ENCODE measurements around the gene RNF126. TPM values are rescaled to one million over a fixed set of nuclear protein-coding genes. Genes with fewer than 3 reads are reported as not detected.

RNF126 gene
- total and polyA plus RNA-seq, 2 of the 4 experiments (the other 2 are of a cell fraction) = 7.0 to 27.4 TPM

DNA sequence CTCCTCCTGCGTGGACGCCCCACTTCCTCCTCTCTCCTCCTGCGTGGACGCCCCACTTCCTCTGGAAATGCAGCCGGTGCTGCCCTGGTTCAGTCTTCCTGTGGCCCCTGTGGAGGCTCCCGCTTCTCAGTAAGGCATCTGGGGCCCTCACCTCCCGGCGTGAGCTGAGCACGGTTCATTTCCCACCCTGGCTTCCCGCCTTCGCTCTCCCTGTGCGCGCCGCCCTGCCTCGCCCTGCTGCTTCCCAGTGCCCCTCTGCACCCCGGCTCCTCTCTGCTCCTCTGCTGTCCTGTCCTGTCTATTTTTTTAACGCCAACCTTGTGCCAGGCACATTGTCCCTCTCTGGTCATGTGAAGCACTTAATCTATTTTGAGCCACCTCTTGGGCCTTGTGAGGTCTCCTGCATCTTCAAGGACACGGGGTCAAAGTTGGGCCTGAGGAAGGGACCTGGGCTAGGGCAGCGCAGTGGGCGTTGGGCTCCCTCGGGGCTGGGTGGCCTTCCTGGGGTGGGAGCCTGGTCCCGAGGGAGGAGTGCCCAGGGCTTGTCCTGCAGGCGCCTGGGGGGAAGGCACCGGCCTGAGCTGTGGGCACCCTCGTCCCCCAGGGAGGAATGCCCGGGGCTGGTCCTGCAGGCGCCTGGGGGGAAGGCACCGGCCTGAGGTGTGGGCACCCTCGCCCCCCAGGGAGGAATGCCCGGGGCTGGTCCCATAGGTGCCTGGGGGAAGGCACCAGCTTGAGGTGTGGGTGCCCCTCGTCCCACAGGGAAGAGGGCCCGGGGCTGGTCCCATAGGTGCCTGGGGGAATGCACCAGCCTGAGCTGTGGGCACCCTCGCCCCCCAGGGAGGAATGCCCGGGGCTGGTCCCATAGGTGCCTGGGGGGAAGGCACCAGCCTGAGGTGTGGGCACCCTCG lies 60.4 kb downstream of the RNF126 start:
- Histone ChIP-seq H3K9ac (ENCODE audit: low read depth, low read length) (no peak overlapping the region), H2AK9ac (replicated peaks; ENCODE audit: low read depth, low read length, poor library complexity) (no peak overlapping the region), H3K27ac (ENCODE audit: insufficient read depth, low read length) (no peak overlapping the region), H3K4ac (ENCODE audit: low read depth, low read length) (no peak overlapping the region), H2BK15ac (ENCODE audit: low read depth, low read length) (no peak overlapping the region), H4K5ac (ENCODE audit: low read depth, low read length) (no peak overlapping the region), H3K79me1 (ENCODE audit: low read depth in 1 of 2, low read length in 2 of 2) (no peaks in the 10 kb centered on the region), H3K14ac (replicated peaks; ENCODE audit: low read depth, low read length) (no peak overlapping the region), H2BK20ac (ENCODE audit: low read depth, low read length) (no peak overlapping the region), H3K56ac (ENCODE audit: extremely low read depth, insufficient read depth, low read length) (no peak overlapping the region), H4K8ac (ENCODE audit: low read depth in 2 of 2, low read length in 2 of 2) (no peak overlapping the region), H3K4me3 (ENCODE audit: insufficient read depth, low read depth, low read length) (no peak overlapping the region), H2AFZ (replicated peaks; ENCODE audit: low read length, poor library complexity) (no peak overlapping the region), H3K36me3 (ENCODE audit: control insufficient read depth, insufficient read depth, low read length) (no peaks in the 10 kb centered on the region), H4K91ac (ENCODE audit: insufficient read depth, low read depth, low read length) (no peak overlapping the region), H2BK5ac (ENCODE audit: low read depth, low read length, poor library complexity, severe bottlenecking) (no peak overlapping the region), H2BK120ac (ENCODE audit: low read depth, low read length) (no peak overlapping the region), H2AK5ac (ENCODE audit: low read depth, low read length) (no peak overlapping the region), H3K4me1 (ENCODE audit: control insufficient read depth, insufficient read depth, low read length) (no peaks in the 10 kb centered on the region), H3K23ac (ENCODE audit: low read depth, low read length) (no peak overlapping the region), H4K20me1 (ENCODE audit: insufficient read depth, low read length) (no peaks in the 10 kb centered on the region; the same call in 1 of the 2 replicates), H3K9me3 (ENCODE audit: control insufficient read depth, insufficient read depth, low read length) (peaks cover 7% of the 10 kb centered on the region; the same call in 1 of the 2 replicates), H3K18ac (ENCODE audit: low read depth, low read length) (no peak overlapping the region), H3K4me2 (ENCODE audit: low read depth, low read length) (no peak overlapping the region), H3K9me1 (ENCODE audit: insufficient read depth, low read length) (no peaks in the 10 kb centered on the region), H3K27me3 (ENCODE audit: control insufficient read depth, insufficient read depth, low read length) (no peaks in the 10 kb centered on the region)
- no TSS peak for BruUV-seq (replicated peaks)
- DNase-seq (no peak), ATAC-seq (ENCODE audit: low read depth) (no peak)
- dilution Hi-C loops (cut with HindIII; ENCODE audit: low sequenced_read_pairs, unreplicated experiment) (no loop called here), intact Hi-C loops (cut with micrococcal nuclease) (no loop called here), in situ Hi-C loops (cut with MboI; ENCODE audit: low sequenced_read_pairs) (no loop called here)
- 80% methylated on average over 15 of the region's 35 CpGs; no CpG with 5 or more reads in 1 of the 2 experiments for WGBS, 2 experiments (ENCODE audit: extremely low coverage in 2 of 2, insufficient read length in 1 of 2)
- TF ChIP-seq POLR2A (IDR thresholded peaks at IDR 0.05; ENCODE audit: low read depth, low read length) = no peak
- no peak for TF ChIP-seq RCOR1 (IDR thresholded peaks at IDR 0.05; ENCODE audit: insufficient replicate concordance, low read length)
- TF ChIP-seq MXI1 (IDR thresholded peaks at IDR 0.05; ENCODE audit: borderline replicate concordance, low read depth, low read length) = no peak
- TF ChIP-seq CHD1 (IDR thresholded peaks at IDR 0.05; ENCODE audit: low read depth, low read length) = no peak
- no peak for TF ChIP-seq USF2 (IDR thresholded peaks at IDR 0.05; ENCODE audit: low read depth, low read length)
- ChIA-PET CTCF (no interaction called here), POLR2A (ENCODE audit: unreplicated experiment) (no interaction called here)
